Caco-2 (cell line): ENCODE measurements around the gene INTS6. TPM values are rescaled to one million over a fixed set of nuclear protein-coding genes. Genes with fewer than 3 reads are reported as not detected.

Experiments
- BruUV-seq: library from RNA; stranded (reverse); fragments of 400-500 nt; replicated peaks from 2 replicates; lab custom pipeline; 2021; lab: Mats Ljungman, UMichigan
- CTCF ChIA-PET: fragments of 300-600 bp; sonication (Branson Sonifier 250); formaldehyde crosslinking; loops from one replicate; lab custom pipeline; 2022; ENCODE audit warnings: antibody characterized with exemption; lab: Charles Lee
- POLR2A ChIA-PET: fragments of 300-600 bp; sonication (Branson Sonifier 250); formaldehyde crosslinking; loops from one replicate; lab custom pipeline; 2022; ENCODE audit warnings: antibody characterized with exemption; lab: Charles Lee
- DNase-seq, 2 experiments: peaks; one replicate each; pipeline versions ENCODE4 v3.0.0 to v3.0.0-alpha.2; 2020 to 2022
- H3K27me3 ChIP-seq: replicated peaks from 2 replicates; pipeline ENCODE4 v1.6.0; 2011; ENCODE audit warnings: low read length; ENCODE audit not compliant: control insufficient read depth, insufficient read depth
- H3K36me3 ChIP-seq: 2 replicates; pipeline ENCODE4 v1.5.1; 2011; ENCODE audit warnings: low read length; ENCODE audit not compliant: control insufficient read depth, insufficient read depth
- H3K4me1 ChIP-seq: fragments of 250-450 bp; sonication (Bioruptor Pico); 2 replicates; pipeline ENCODE4 v1.5.1; 2020; ENCODE audit warnings: mild to moderate bottlenecking
- H3K4me3 ChIP-seq: 2 replicates; pipeline ENCODE4 v1.5.1; 2011; ENCODE audit warnings: low read depth, mild to moderate bottlenecking, control low read depth, low read length
- H3K9me3 ChIP-seq: fragments of 250-450 bp; sonication (Bioruptor Pico); 2 replicates; pipeline ENCODE4 v1.5.1; 2020; ENCODE audit warnings: mild to moderate bottlenecking, moderate library complexity
- H3K27ac Mint-ChIP-seq: one replicate; pipeline ENCODE4 v1.8.0; 2022; ENCODE audit warnings: mixed read lengths; ENCODE audit not compliant: unreplicated experiment
- H3K27me3 Mint-ChIP-seq: one replicate; pipeline ENCODE4 v1.8.0; 2022; ENCODE audit warnings: mixed read lengths; ENCODE audit not compliant: insufficient read depth, unreplicated experiment
- H3K36me3 Mint-ChIP-seq: one replicate; pipeline ENCODE4 v1.8.0; 2022; ENCODE audit warnings: mild to moderate bottlenecking, mixed read lengths; ENCODE audit not compliant: insufficient read depth, unreplicated experiment
- H3K4me1 Mint-ChIP-seq: one replicate; pipeline ENCODE4 v1.8.0; 2022; ENCODE audit warnings: low read depth, mixed read lengths; ENCODE audit not compliant: unreplicated experiment
- H3K4me3 Mint-ChIP-seq: one replicate; pipeline ENCODE4 v1.8.0; 2022; ENCODE audit warnings: mild to moderate bottlenecking, moderate library complexity, mixed read lengths; ENCODE audit not compliant: unreplicated experiment
- H3K9me3 Mint-ChIP-seq: one replicate; pipeline ENCODE4 v1.8.0; 2022; ENCODE audit warnings: mixed read lengths; ENCODE audit not compliant: unreplicated experiment
- intact Hi-C: fragments of 100-400 bp; cut with micrococcal nuclease; formaldehyde crosslinking; loops from one replicate; pipeline ENCODE4 v1.10.0; 2022; ENCODE audit not compliant: unreplicated experiment
- total RNA-seq: library from RNA; stranded (reverse); gene quantifications from 2 replicates; pipeline ENCODE4 v1.2.3, GENCODE V29; 2022
- TF ChIP-seq, protein P1 (sequence below), 2 experiments: fragments of 200-600 bp in 1 of 2; IDR thresholded peaks; 1 replicate in 1 of 2; 2 replicates in 1 of 2; pipeline versions ENCODE4 v1.5.1 to v1.8.0; 2011 to 2022; ENCODE audit warnings: antibody characterized with exemption in 1 of 2, control low read depth in 1 of 2, inconsistent platforms in 1 of 2, low read depth in 1 of 2, low read length in 1 of 2, mild to moderate bottlenecking in 1 of 2, moderate library complexity in 1 of 2; ENCODE audit not compliant: insufficient read depth in 1 of 2, severe bottlenecking in 1 of 2, unreplicated experiment in 1 of 2

The INTS6 gene
- total RNA-seq, 1 experiment from 2014 or later: 42.6 TPM

DNA sequence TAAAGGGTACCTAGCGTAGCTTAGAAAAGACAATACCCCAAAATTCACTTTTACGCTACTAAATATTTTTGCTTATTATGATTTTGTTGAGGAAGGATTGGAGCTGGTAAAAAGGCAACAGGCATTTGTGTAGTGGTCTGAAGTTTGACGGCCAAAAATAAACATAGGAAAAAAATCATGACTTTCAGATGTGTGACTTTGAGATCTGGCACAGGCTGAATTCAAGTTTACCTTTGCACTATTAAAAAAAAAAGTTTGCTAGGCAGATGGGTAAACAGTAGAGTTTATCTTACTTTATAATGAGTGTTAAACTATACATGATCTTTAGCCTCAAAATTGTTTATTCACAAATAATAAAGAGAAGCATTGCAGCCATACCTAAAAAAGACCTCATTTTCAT, 24.3 kb upstream of the INTS6 start:
- Mint-ChIP-seq H3K36me3 (no peaks in the 10 kb centered on the region), H3K9me3 (no peaks in the 10 kb centered on the region), H3K4me1 (no peaks in the 10 kb centered on the region), H3K4me3 (no peak overlapping the region), H3K27me3 (peaks cover 4% of the 10 kb centered on the region), H3K27ac (no peak overlapping the region)
- DNase-seq: no peak
- Histone ChIP-seq H3K4me1 (no peaks in the 10 kb centered on the region), H3K36me3 (no peaks in the 10 kb centered on the region), H3K9me3 (no peaks in the 10 kb centered on the region), H3K4me3 (no peak overlapping the region), H3K27me3 (no peaks in the 10 kb centered on the region)
- BruUV-seq: no TSS peak
- POLR2A ChIA-PET: interaction anchor here (1.2 kb wide), 1 partner anchor 24 kb away, joined by 4 read pairs; no protein-coding TSS in a partner anchor
- intact Hi-C loops: no loop called here
- TF ChIP-seq, protein P1, sequence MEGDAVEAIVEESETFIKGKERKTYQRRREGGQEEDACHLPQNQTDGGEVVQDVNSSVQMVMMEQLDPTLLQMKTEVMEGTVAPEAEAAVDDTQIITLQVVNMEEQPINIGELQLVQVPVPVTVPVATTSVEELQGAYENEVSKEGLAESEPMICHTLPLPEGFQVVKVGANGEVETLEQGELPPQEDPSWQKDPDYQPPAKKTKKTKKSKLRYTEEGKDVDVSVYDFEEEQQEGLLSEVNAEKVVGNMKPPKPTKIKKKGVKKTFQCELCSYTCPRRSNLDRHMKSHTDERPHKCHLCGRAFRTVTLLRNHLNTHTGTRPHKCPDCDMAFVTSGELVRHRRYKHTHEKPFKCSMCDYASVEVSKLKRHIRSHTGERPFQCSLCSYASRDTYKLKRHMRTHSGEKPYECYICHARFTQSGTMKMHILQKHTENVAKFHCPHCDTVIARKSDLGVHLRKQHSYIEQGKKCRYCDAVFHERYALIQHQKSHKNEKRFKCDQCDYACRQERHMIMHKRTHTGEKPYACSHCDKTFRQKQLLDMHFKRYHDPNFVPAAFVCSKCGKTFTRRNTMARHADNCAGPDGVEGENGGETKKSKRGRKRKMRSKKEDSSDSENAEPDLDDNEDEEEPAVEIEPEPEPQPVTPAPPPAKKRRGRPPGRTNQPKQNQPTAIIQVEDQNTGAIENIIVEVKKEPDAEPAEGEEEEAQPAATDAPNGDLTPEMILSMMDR (IDR thresholded peaks at IDR 0.05; ENCODE audit: insufficient read depth in 1 of 2, low read depth in 1 of 2, low read length in 1 of 2, severe bottlenecking in 1 of 2, unreplicated experiment in 1 of 2): no peak
- CTCF ChIA-PET: no interaction called here

DNA sequence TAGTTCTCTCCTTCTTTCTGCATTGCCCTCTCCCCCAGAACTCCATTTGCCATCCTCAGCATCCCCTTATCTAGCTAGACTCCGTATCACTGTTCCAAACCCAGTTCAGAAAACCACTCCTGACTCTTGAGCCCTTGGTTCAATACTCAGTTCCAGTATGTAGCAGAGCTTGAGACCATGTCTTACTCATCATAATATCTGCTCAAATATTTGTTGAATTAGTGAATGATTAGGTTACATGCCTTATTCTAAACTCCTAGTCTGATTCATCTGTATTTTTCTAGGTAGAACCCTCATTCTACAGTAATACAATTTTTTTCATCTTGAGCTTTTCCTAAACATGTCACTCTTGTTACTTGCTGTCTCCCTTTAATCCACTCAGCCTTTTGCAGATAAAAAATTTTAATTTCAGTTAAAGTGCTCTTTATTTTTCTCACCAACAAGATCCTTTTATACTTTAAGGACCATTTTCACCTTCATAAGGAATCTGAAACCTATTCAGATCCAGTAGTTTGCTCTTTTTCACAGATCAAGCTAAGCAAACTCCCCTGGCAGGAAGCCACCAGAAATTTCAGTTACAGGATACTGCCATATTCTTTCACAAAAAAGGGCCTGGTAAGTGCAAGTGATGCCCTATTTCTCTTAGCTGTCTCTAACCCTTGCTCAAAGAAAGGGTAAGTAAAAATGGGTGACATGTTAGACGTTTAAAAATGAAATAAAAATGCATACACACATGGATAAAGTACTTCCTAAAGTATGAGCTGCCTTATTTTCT, 23.1 kb upstream of the INTS6 start:
- no peaks in the 10 kb centered on the region for H3K27me3 ChIP-seq
- CTCF ChIA-PET: no interaction called here
- no peaks in the 10 kb centered on the region for H3K4me1 ChIP-seq
- peaks cover 4% of the 10 kb centered on the region for H3K27me3 Mint-ChIP-seq
- no peak overlapping the region for H3K27ac Mint-ChIP-seq
- TF ChIP-seq, protein P1 (IDR thresholded peaks at IDR 0.05; ENCODE audit: insufficient read depth in 1 of 2, low read depth in 1 of 2, low read length in 1 of 2, severe bottlenecking in 1 of 2, unreplicated experiment in 1 of 2): no peak
- no peaks in the 10 kb centered on the region for H3K36me3 ChIP-seq
- no peaks in the 10 kb centered on the region for H3K9me3 ChIP-seq
- no TSS peak for BruUV-seq
- no peak overlapping the region for H3K4me3 Mint-ChIP-seq
- no peak overlapping the region for H3K4me3 ChIP-seq
- intact Hi-C loops: no loop called here
- H3K36me3 Mint-ChIP-seq: no peaks in the 10 kb centered on the region
- POLR2A ChIA-PET: interaction anchor here (0.7 kb wide), 1 partner anchor 317 kb away, joined by 3 read pairs; no protein-coding TSS in a partner anchor
- H3K9me3 Mint-ChIP-seq: no peaks in the 10 kb centered on the region
- no peaks in the 10 kb centered on the region for H3K4me1 Mint-ChIP-seq
- no peak for DNase-seq

DNA sequence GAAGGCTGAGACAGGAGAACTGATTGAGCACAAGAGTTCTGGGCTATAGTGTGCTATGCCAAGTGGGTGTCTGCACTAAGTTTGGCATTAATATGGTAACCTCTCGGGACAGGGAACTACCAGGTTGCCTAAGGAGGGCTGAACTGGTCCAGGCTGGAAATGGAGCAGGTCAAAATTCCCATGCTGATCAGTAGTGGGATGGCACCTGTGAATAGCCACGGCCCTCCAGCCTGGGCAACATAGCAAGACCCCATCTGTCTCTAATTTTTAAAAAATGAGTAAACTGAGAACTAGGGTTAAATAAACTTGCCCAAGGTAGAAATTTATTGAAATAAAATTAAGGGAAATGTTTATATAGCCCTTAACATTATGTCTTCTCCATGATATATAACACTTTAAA, 17.0 kb upstream of the INTS6 start:
- H3K4me3 Mint-ChIP-seq: no peak overlapping the region
- TF ChIP-seq, protein P1 (IDR thresholded peaks at IDR 0.05; ENCODE audit: insufficient read depth in 1 of 2, low read depth in 1 of 2, low read length in 1 of 2, severe bottlenecking in 1 of 2, unreplicated experiment in 1 of 2): no peak
- DNase-seq: no peak
- no peak overlapping the region for H3K27ac Mint-ChIP-seq
- peaks cover 4% of the 10 kb centered on the region for H3K27me3 Mint-ChIP-seq
- ChIA-PET CTCF (no interaction called here), POLR2A (no interaction called here)
- no peaks in the 10 kb centered on the region for H3K36me3 Mint-ChIP-seq
- H3K4me1 Mint-ChIP-seq: no peaks in the 10 kb centered on the region
- BruUV-seq: no TSS peak
- no peaks in the 10 kb centered on the region for H3K4me1 ChIP-seq
- H3K4me3 ChIP-seq: no peak overlapping the region
- intact Hi-C loops: no loop called here
- H3K27me3 ChIP-seq: no peaks in the 10 kb centered on the region
- no peaks in the 10 kb centered on the region for H3K36me3 ChIP-seq
- no peaks in the 10 kb centered on the region for H3K9me3 Mint-ChIP-seq
- no peaks in the 10 kb centered on the region for H3K9me3 ChIP-seq
